NCI-H1105 (cell line): Measurements from ENCODE around the gene ESPL1.
A peak's percentile ranks its signal among the peaks of the same experiment; 100 is the strongest.
"Not testable (repeated sequence)": the region's sequence is repeated elsewhere in the genome, so short reads cannot be mapped to it uniquely, and the experiment has no call there.

Experiments used
- DNase-seq: peaks from one replicate; lab custom pipeline; 2025; lab: John Stamatoyannopoulos, UW

Gene ESPL1

GRCh38 chr12:53259891-53260290 lies 8.2 kb upstream of the ESPL1 start:
- DNase-seq: no peak

GRCh38 chr12:53265783-53266182 lies 2.3 kb upstream of the ESPL1 start:
- no peak for DNase-seq

GRCh38 chr12:53267306-53267998 lies 647 bp upstream of the ESPL1 start:
- DNase-seq: no peak

- no peak for DNase-seq
Measured at GRCh38 chr12:53268630-53269562, 797 bp downstream of the ESPL1 start.

GRCh38 chr12:53274445-53274844 lies 6.3 kb downstream of the ESPL1 start:
- DNase-seq: no peak

GRCh38 chr12:53276511-53276910 lies 8.4 kb downstream of the ESPL1 start:
- no peak for DNase-seq

GRCh38 chr12:53277981-53278380 lies 9.9 kb downstream of the ESPL1 start:
- DNase-seq: no peak

- no peak for DNase-seq
Measured at GRCh38 chr12:53279283-53279869, 11.3 kb downstream of the ESPL1 start.

GRCh38 chr12:53279888-53280498 lies 11.9 kb downstream of the ESPL1 start:
- DNase-seq: no peak

- no peak for DNase-seq
Measured at GRCh38 chr12:53286448-53286847, 18.3 kb downstream of the ESPL1 start.

GRCh38 chr12:53287741-53288216 lies 19.7 kb downstream of the ESPL1 start:
- peak; percentile 2 for DNase-seq

GRCh38 chr12:53288322-53288721 lies 20.2 kb downstream of the ESPL1 start:
- DNase-seq: no peak

- DNase-seq: no peak
Measured at GRCh38 chr12:53289891-53290290, 21.8 kb downstream of the ESPL1 start.

GRCh38 chr12:53290661-53291060 lies 22.6 kb downstream of the ESPL1 start:
- no peak for DNase-seq

- DNase-seq: peak; percentile 71
Measured at GRCh38 chr12:53292426-53292825, 24.3 kb downstream of the ESPL1 start.

GRCh38 chr12:53295070-53295890 lies 27.2 kb downstream of the ESPL1 start, which contains the start of gene PFDN5:
TSS of gene PFDN5 (plus strand) at chr12:53295542. CDS start at chr12:53295568, 26 bp downstream.
- DNase-seq: peak; percentile 56

- no peak for DNase-seq
Measured at GRCh38 chr12:53295891-53296219, 27.8 kb downstream of the ESPL1 start.

GRCh38 chr12:53297106-53297505 lies 29.0 kb downstream of the ESPL1 start:
- not testable (repeated sequence) for DNase-seq

- DNase-seq: no peak
Measured at GRCh38 chr12:53298164-53298563, 30.1 kb downstream of the ESPL1 start.

GRCh38 chr12:53299101-53299453 lies 31.0 kb downstream of the ESPL1 start:
- DNase-seq: no peak

GRCh38 chr12:53299454-53300180 lies 31.5 kb downstream of the ESPL1 start, which contains the start of gene MYG1:
TSS of gene MYG1 (plus strand) at chr12:53299695. CDS start at chr12:53299738, 43 bp downstream.
- DNase-seq: peak; percentile 63
